GM06990 (cell line): ENCODE measurements around the gene CBLC.

ENCODE experiments used
- DNase-seq: peaks from one replicate; pipeline ENCODE4 v3.0.0-alpha.2; 2011; ENCODE audit not compliant: insufficient read length; ENCODE audit errors: extremely low read depth
- H3K27me3 ChIP-seq: replicated peaks from 2 replicates; pipeline ENCODE4 v1.6.0; 2011; ENCODE audit warnings: low read length; ENCODE audit not compliant: control insufficient read depth, insufficient read depth
- H3K36me3 ChIP-seq: 2 replicates; pipeline ENCODE4 v1.5.1; 2011; ENCODE audit warnings: low read length; ENCODE audit not compliant: control insufficient read depth, insufficient read depth
- H3K4me3 ChIP-seq: replicated peaks from 2 replicates; pipeline ENCODE4 v1.5.1; 2011; ENCODE audit warnings: low read depth, mild to moderate bottlenecking, control low read depth, low read length
- CTCF ChIP-seq: IDR thresholded peaks from 2 replicates; pipeline ENCODE4 v1.5.1; 2011; ENCODE audit warnings: low read length, control low read depth, mild to moderate bottlenecking, inconsistent platforms; ENCODE audit not compliant: insufficient read depth, poor library complexity, severe bottlenecking

Gene CBLC

GRCh38 chr19:44756089-44756562 lies 21.6 kb upstream of the CBLC start:
- H3K4me3 ChIP-seq, result no peak overlapping the region
- TF ChIP-seq CTCF, result no peak
- peaks cover 21% of the 10 kb centered on the region for H3K36me3 ChIP-seq
- DNase-seq, result no peak
- no peaks in the 10 kb centered on the region for H3K27me3 ChIP-seq

GRCh38 chr19:44757057-44757734 lies 20.5 kb upstream of the CBLC start:
- Histone ChIP-seq H3K36me3 (peaks cover 18% of the 10 kb centered on the region), H3K4me3 (no peak overlapping the region), H3K27me3 (no peaks in the 10 kb centered on the region)
- TF ChIP-seq CTCF, result no peak
- no peak for DNase-seq

- no peak for DNase-seq
- Histone ChIP-seq H3K4me3 (no peak overlapping the region), H3K27me3 (no peaks in the 10 kb centered on the region), H3K36me3 (peaks cover 18% of the 10 kb centered on the region)
- TF ChIP-seq CTCF, result no peak
Observed at GRCh38 chr19:44757735-44758505, 19.8 kb upstream of the CBLC start.

GRCh38 chr19:44758596-44758995 lies 19.1 kb upstream of the CBLC start:
- TF ChIP-seq CTCF, result no peak
- Histone ChIP-seq H3K4me3 (no peak overlapping the region), H3K27me3 (no peaks in the 10 kb centered on the region), H3K36me3 (peaks cover 18% of the 10 kb centered on the region)
- DNase-seq, result no peak

GRCh38 chr19:44759083-44759804 lies 18.4 kb upstream of the CBLC start:
- Histone ChIP-seq H3K4me3 (no peak overlapping the region), H3K36me3 (peaks cover 18% of the 10 kb centered on the region), H3K27me3 (no peaks in the 10 kb centered on the region)
- TF ChIP-seq CTCF, result no peak
- DNase-seq, result no peak
